Lung microvascular endothelial cell (primary cell): Measurements from ENCODE around the gene SCRN3. TPM values are rescaled to one million over a fixed set of nuclear protein-coding genes. Genes with fewer than 3 reads are reported as not detected.

Source experiments
- total RNA-seq: library from RNA; depleted of rRNA; stranded (reverse); fragments of >200 nt; gene quantifications from 2 replicates; pipeline ENCODE4 v1.2.1, GENCODE V29; 2014

The SCRN3 gene
- total RNA-seq, 1 donor from 2014 or later, result 13.7 TPM

Other genes with a start within 250 kb of the SCRN3 start
- gene OLA1, start 147.2 kb upstream of the SCRN3 start, total RNA-seq, result 45.0 and 70.4 TPM in 2 replicates
- not detected in 2 replicates for gene SP9, start 60.8 kb upstream of the SCRN3 start, total RNA-seq
- 0.65 and 0.99 TPM in 2 replicates for gene GPR155, start 91.3 kb downstream of the SCRN3 start, total RNA-seq
- 7.3 and 8.1 TPM in 2 replicates for gene WIPF1, start 202.1 kb downstream of the SCRN3 start, total RNA-seq